ENCODE data around the gene KANK4. TPM values are rescaled to one million over a fixed set of nuclear protein-coding genes. Genes with fewer than 3 reads are reported as not detected.

KANK4 gene
- total and polyA plus RNA-seq, 9 donors: 6.6 to 17.1 (median 12.7) TPM

- Histone ChIP-seq H3K27ac (ENCODE audit: low read length) (no peak overlapping the region), H3K36me3 (ENCODE audit: control insufficient read depth, insufficient read depth, low read length) (no peaks in the 10 kb centered on the region), H3K4me1 (ENCODE audit: control insufficient read depth, insufficient read depth, low read length) (peaks cover 26% of the 10 kb centered on the region), H3K4me3 (ENCODE audit: low read length) (no peak overlapping the region), H3K9me3 (replicated peaks; ENCODE audit: control insufficient read depth, low read depth, low read length) (no peaks in the 10 kb centered on the region), H3K27me3 (ENCODE audit: control insufficient read depth, insufficient read depth, low read length) (no peaks in the 10 kb centered on the region)
- no peak for DNase-seq
- WGBS (ENCODE audit: insufficient coverage): 68% methylated on average over 4 of the region's 6 CpGs
Observed at GRCh38 chr1:62307895-62308492, 11.2 kb downstream of the KANK4 start.

DNA sequence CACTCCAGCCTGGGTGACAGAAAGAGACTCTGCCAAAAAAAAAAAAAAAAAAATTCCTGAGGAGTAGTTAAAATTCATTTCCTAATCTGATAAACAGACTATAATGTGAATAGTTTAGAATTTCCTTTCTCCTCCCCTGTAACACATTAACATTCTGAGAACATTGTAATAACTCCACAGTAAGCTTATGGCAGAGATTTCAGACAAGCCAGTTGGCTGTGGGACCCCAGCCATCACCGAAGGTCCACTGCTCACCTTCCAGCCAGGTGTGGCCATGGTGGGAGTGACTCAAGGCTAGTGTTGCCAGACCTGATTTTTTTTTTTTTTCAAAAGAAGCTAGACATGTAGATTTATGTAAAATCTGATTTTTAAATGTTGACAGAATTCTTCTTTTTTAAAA, 11.8 kb downstream of the KANK4 start:
- Histone ChIP-seq H3K27me3 (ENCODE audit: control insufficient read depth, insufficient read depth, low read length) (no peaks in the 10 kb centered on the region), H3K4me1 (ENCODE audit: control insufficient read depth, insufficient read depth, low read length) (peaks cover 27% of the 10 kb centered on the region), H3K4me3 (ENCODE audit: low read length) (no peak overlapping the region), H3K27ac (ENCODE audit: low read length) (no peak overlapping the region), H3K36me3 (ENCODE audit: control insufficient read depth, insufficient read depth, low read length) (no peaks in the 10 kb centered on the region), H3K9me3 (replicated peaks; ENCODE audit: control insufficient read depth, low read depth, low read length) (no peaks in the 10 kb centered on the region)
- WGBS (ENCODE audit: insufficient coverage): no CpG with 5 or more reads among the region's 1 CpG
- DNase-seq: no peak

DNA sequence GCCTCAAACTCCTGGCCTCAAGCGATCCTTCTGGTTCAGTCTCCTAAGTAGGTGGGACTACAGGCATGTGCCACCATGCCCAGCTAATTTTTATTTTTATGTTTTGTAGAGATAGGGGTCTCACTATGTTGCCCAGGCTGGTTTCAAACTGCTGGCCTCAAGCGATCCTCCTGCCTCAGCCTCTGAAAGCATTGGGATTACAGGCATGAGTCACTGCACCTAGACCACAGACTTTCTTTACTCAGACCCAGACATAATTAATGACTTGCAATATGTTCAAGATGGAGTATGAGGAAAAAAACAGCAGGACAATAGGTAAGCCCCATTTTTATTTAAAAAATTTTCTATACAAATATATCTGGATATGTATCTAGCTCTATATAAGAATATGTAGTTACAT, 13.2 kb downstream of the KANK4 start:
- Histone ChIP-seq H3K27ac (ENCODE audit: low read length) (no peak overlapping the region), H3K4me3 (ENCODE audit: low read length) (no peak overlapping the region), H3K4me1 (ENCODE audit: control insufficient read depth, insufficient read depth, low read length) (peaks cover 38% of the 10 kb centered on the region), H3K36me3 (ENCODE audit: control insufficient read depth, insufficient read depth, low read length) (no peaks in the 10 kb centered on the region), H3K27me3 (ENCODE audit: control insufficient read depth, insufficient read depth, low read length) (no peaks in the 10 kb centered on the region), H3K9me3 (replicated peaks; ENCODE audit: control insufficient read depth, low read depth, low read length) (no peaks in the 10 kb centered on the region)
- no peak for DNase-seq
- WGBS (ENCODE audit: insufficient coverage): no CpG with 5 or more reads among the region's 2 CpGs

- no peak overlapping the region for H3K4me3 ChIP-seq (ENCODE audit: low read length)
- H3K9me3 ChIP-seq (replicated peaks; ENCODE audit: control insufficient read depth, low read depth, low read length): no peaks in the 10 kb centered on the region
- H3K4me1 ChIP-seq (ENCODE audit: control insufficient read depth, insufficient read depth, low read length): peaks cover 47% of the 10 kb centered on the region
- H3K27ac ChIP-seq (ENCODE audit: low read length): no peak overlapping the region
- WGBS (ENCODE audit: insufficient coverage): 74% methylated on average over 3 of the region's 7 CpGs
- DNase-seq: no peak
- H3K27me3 ChIP-seq (ENCODE audit: control insufficient read depth, insufficient read depth, low read length): no peaks in the 10 kb centered on the region
- no peaks in the 10 kb centered on the region for H3K36me3 ChIP-seq (ENCODE audit: control insufficient read depth, insufficient read depth, low read length)
Observed at GRCh38 chr1:62304975-62305374, 14.3 kb downstream of the KANK4 start.

DNA sequence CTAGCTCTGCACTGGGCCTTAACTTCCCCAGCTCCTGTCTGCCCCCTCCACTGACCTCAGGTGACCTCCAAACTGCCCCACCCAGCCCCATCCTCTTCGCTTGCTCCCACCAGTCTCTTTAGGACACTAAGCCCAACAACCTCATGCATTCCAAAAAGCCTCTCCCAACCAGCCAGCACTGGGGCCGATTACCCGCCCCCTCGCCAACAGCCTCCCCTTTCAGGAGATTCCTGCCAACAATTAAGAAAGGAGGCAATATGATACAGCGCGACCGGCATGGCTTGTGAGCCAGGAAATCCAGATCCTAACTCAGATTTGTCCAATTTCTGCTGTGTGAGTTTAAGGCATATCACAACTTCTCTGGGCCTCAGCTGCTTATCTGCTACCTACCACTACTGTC, 14.7 kb downstream of the KANK4 start:
- no peaks in the 10 kb centered on the region for H3K36me3 ChIP-seq (ENCODE audit: control insufficient read depth, insufficient read depth, low read length)
- no peaks in the 10 kb centered on the region for H3K9me3 ChIP-seq (replicated peaks; ENCODE audit: control insufficient read depth, low read depth, low read length)
- H3K4me3 ChIP-seq (ENCODE audit: low read length): no peak overlapping the region
- WGBS (ENCODE audit: insufficient coverage): 58% methylated on average over 4 of the region's 7 CpGs
- DNase-seq: peak; percentile 49
- H3K27me3 ChIP-seq (ENCODE audit: control insufficient read depth, insufficient read depth, low read length): no peaks in the 10 kb centered on the region
- peaks cover 50% of the 10 kb centered on the region for H3K4me1 ChIP-seq (ENCODE audit: control insufficient read depth, insufficient read depth, low read length)
- peak overlapping the region; percentile 29 for H3K27ac ChIP-seq (ENCODE audit: low read length)

DNA sequence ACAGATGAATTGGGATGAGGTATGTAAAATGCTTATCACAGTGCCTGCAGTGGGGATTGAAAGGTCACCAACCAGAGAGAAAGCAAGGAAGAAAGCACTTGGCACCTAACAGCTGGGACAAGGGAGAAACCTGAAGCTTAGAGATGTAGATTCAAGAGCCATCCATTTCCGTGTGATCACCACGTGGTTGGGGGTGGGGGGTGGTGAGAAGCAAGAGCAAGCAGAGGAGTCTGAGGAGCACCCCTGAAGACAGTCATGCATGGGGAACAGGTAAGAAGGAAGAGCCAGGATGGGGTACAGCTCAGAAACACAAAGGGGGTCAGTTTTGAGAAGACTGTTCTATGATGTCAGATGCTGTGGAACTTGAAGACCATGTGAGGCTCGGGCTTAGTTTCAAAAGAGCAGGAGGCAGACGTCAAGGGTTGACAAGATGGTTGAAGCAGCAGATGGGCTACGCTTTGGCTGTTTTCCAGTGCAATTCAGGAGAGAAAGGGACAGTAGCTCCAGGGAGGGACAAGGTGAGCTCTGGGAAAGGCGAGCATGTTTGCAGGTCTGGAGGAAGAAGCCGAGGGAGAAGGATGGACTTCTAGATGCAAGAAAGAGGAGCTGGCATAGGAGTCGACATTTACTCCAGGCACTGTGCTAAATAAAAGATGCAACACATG, 17.4 kb downstream of the KANK4 start:
- Histone ChIP-seq H3K27ac (ENCODE audit: low read length) (peak overlapping the region; percentile 4), H3K27me3 (ENCODE audit: control insufficient read depth, insufficient read depth, low read length) (no peaks in the 10 kb centered on the region), H3K4me1 (ENCODE audit: control insufficient read depth, insufficient read depth, low read length) (peaks cover 50% of the 10 kb centered on the region), H3K9me3 (replicated peaks; ENCODE audit: control insufficient read depth, low read depth, low read length) (no peaks in the 10 kb centered on the region), H3K4me3 (ENCODE audit: low read length) (no peak overlapping the region), H3K36me3 (ENCODE audit: control insufficient read depth, insufficient read depth, low read length) (no peaks in the 10 kb centered on the region)
- WGBS (ENCODE audit: insufficient coverage): 57% methylated on average over 5 of the region's 8 CpGs
- DNase-seq: no peak

DNA sequence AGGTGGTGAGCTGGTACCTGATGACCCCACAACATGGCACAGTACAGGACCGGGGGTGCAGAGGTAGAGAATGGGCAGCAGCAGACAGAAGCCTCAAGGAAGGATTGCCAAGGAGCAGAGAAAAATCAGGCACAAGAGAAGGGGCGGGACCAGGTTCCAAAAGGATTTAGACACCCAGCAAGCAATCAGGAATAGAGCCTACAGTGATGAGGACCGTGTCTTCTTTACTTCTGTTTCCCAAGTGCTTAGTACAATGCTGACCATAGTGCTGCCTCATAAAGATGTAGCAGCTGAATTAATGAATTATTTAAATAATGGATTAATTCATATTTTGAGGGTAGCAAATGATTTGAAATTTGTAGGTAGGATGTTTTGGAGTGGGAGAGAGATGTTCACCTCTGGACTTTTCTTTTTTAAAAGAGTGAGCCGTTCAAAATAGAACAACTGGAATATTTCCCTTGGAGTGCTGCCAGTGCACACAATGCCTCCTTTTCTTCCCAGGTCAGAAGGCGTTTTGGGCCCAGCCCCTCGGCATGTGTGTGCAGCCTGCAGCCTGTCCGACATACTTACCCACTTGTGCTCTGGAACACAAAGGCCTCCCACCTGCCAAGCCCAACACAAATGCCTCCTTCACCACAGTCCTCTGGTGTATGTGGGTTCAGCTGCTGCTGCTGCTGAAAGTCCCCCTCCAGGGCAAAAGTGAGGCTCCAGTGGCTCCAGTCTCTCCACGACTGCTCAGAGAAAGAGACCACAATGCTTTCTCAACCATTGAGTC, 19.6 kb downstream of the KANK4 start:
- no peak overlapping the region for H3K4me3 ChIP-seq (ENCODE audit: low read length)
- no peaks in the 10 kb centered on the region for H3K27me3 ChIP-seq (ENCODE audit: control insufficient read depth, insufficient read depth, low read length)
- WGBS (ENCODE audit: insufficient coverage): 77% methylated on average over 4 of the region's 8 CpGs
- H3K36me3 ChIP-seq (ENCODE audit: control insufficient read depth, insufficient read depth, low read length): no peaks in the 10 kb centered on the region
- peak; percentile 84 for DNase-seq
- H3K27ac ChIP-seq (ENCODE audit: low read length): peak overlapping the region; percentile 84
- peaks cover 68% of the 10 kb centered on the region for H3K4me1 ChIP-seq (ENCODE audit: control insufficient read depth, insufficient read depth, low read length)
- H3K9me3 ChIP-seq (replicated peaks; ENCODE audit: control insufficient read depth, low read depth, low read length): no peaks in the 10 kb centered on the region

GRCh38 chr1:62295921-62296491, 23.2 kb downstream of the KANK4 start:
- Histone ChIP-seq H3K27me3 (ENCODE audit: control insufficient read depth, insufficient read depth, low read length) (no peaks in the 10 kb centered on the region), H3K9me3 (replicated peaks; ENCODE audit: control insufficient read depth, low read depth, low read length) (no peaks in the 10 kb centered on the region), H3K4me1 (ENCODE audit: control insufficient read depth, insufficient read depth, low read length) (peaks cover 48% of the 10 kb centered on the region), H3K4me3 (ENCODE audit: low read length) (no peak overlapping the region), H3K36me3 (ENCODE audit: control insufficient read depth, insufficient read depth, low read length) (no peaks in the 10 kb centered on the region), H3K27ac (ENCODE audit: low read length) (peak overlapping the region; percentile 84)
- DNase-seq: peak; percentile 89
- WGBS (ENCODE audit: insufficient coverage): 8% methylated on average over 4 of the region's 6 CpGs

- no peaks in the 10 kb centered on the region for H3K27me3 ChIP-seq (ENCODE audit: control insufficient read depth, insufficient read depth, low read length)
- H3K27ac ChIP-seq (ENCODE audit: low read length): no peak overlapping the region
- H3K4me1 ChIP-seq (ENCODE audit: control insufficient read depth, insufficient read depth, low read length): peaks cover 35% of the 10 kb centered on the region
- DNase-seq: peak; percentile 67
- H3K4me3 ChIP-seq (ENCODE audit: low read length): no peak overlapping the region
- no peaks in the 10 kb centered on the region for H3K9me3 ChIP-seq (replicated peaks; ENCODE audit: control insufficient read depth, low read depth, low read length)
- H3K36me3 ChIP-seq (ENCODE audit: control insufficient read depth, insufficient read depth, low read length): no peaks in the 10 kb centered on the region
- WGBS (ENCODE audit: insufficient coverage): 31% methylated on average over 2 of the region's 5 CpGs
Observed at GRCh38 chr1:62294261-62294660, 25.0 kb downstream of the KANK4 start.

DNA sequence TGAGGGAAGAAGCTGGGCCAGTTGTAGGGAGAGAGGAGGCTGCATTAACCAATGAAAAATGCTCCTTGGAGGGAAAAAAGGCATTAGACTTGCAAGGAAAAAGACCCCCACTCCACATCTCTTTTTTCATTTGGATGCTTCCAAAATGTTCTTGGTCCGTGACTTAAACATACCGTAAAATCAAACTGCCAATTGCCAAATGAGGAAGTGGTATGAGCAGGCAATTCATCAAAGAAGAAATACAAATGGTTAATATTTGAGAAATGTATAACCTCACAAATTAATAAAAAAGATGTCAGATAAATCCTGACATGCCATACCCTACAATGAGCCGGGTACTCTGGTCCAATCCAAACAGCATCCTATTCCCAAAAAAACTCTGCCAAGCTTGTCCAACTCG, 30.6 kb downstream of the KANK4 start:
- DNase-seq: no peak
- Histone ChIP-seq H3K4me1 (ENCODE audit: control insufficient read depth, insufficient read depth, low read length) (peaks cover 27% of the 10 kb centered on the region), H3K36me3 (ENCODE audit: control insufficient read depth, insufficient read depth, low read length) (no peaks in the 10 kb centered on the region), H3K27ac (ENCODE audit: low read length) (no peak overlapping the region), H3K27me3 (ENCODE audit: control insufficient read depth, insufficient read depth, low read length) (no peaks in the 10 kb centered on the region), H3K4me3 (ENCODE audit: low read length) (no peak overlapping the region), H3K9me3 (replicated peaks; ENCODE audit: control insufficient read depth, low read depth, low read length) (no peaks in the 10 kb centered on the region)
- no CpG with 5 or more reads among the region's 4 CpGs for WGBS (ENCODE audit: insufficient coverage)

Data from muscle of leg (tissue), 11 donors.